Stimulated activated CD4-positive, alpha-beta T cell treated with anti-CD3 and anti-CD28 coated beads, TNF-alpha, amount 100 ng/mL, for 48 hours (primary cell): ENCODE results near the gene SPHKAP.
"Not testable (repeated sequence)": the region's sequence is repeated elsewhere in the genome, so short reads cannot be mapped to it uniquely, and the experiment has no call there.

Experiments
- DNase-seq, 3 donors: peaks; one replicate each; pipeline ENCODE4 v3.0.0-alpha.2; 2020; ENCODE audit warnings: low read depth in 3 of 3

The SPHKAP gene

DNA sequence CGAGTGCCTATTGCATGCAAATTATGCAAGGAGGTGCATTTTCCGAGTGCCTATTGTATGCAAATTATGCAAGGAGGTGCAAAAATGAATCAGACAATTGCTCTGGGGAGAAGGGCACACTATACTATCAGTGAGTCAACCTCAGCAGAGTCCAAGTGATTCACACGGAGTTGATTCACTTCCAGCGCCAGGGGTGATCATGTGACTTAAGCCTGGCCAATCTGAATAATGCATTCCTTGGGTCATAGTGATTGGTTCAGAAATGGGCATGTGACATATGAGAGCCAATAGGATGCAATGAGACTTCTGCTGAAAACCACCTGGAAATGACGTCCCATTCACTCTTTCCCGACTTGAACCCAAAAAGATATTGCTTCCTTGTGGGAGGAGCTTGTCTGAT is 157.9 kb downstream of the SPHKAP start:
- no peak for DNase-seq

DNA sequence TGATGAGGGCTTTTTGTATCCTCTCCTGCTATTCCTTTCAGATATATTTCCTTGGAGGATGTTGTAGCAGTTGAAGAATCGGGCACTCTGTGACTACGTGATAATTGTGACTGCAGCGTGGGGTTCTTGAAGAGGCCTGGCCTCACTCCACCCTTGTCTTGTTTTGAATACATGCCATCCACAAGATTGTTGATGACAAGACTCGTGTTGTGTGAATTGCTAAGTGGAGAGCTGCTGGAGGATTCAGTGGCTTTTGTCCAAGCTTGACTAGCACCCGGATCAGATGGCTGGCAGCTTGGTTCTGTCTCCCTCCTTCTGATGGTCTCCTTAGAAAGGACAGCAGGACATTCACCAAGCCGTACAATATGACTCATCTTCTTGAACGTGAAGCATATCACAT is 163.2 kb downstream of the SPHKAP start:
- DNase-seq = no peak

DNA sequence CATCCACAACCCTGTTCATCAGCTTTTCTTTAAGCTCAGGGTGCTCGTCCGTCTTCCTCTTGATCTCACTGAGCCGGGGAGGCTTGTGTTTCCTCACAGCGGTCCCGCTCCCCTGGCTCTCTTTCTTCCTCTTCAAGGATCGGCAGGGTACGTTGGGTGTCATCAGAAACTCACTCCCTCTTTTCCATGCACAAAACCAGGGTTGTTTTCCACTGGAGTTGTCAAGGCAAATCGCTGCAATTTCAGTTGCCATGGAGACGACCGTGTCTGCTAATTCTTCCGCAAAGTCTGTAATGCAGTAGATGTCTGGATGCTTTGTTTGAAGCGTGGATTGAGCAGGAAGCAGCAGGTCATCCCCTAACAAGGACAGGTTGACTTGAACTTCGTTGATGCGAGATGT is 163.7 kb downstream of the SPHKAP start:
- no peak for DNase-seq

- DNase-seq = no peak
Measured at GRCh38 chr2:228016402-228016801, 165.1 kb downstream of the SPHKAP start.

DNA sequence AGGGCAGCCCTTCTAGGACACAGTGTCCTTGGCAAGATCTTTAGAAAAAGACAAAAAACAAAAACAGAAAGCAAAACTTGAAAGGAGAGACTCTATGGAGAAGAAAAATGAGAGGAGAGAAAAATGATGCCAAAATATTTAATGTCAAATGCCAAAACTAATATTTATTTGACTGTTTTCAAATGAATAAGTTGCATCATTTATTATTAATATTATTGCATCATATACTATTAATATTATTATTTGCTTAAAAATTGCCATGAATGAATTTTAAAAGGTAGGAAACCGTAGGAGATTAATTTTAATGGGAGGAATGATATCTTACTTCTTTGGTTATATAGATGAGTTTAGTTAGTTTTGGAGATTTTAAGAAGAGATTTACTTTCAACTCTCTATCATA is 165.7 kb downstream of the SPHKAP start:
- DNase-seq = no peak

DNA sequence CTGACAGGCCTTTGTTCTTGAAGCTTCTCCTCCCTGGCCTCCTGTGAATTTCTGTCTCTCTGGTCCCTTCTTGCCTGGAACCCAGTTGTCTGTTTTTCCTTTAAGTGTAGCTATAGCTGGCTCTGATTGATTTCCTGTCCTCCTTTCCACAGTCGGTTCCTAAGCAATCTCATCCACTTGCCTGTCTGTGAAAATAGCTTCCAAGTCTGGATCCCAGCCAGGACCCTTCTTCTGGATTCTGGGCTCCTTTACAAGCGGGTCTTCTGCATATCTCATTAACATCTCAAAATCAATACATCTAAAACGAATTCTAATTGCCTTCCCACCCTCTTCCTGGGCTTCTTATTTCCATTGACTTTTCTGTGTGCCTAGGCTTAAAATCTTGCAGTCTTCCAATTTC is 185.1 kb downstream of the SPHKAP start:
- DNase-seq = no peak

DNA sequence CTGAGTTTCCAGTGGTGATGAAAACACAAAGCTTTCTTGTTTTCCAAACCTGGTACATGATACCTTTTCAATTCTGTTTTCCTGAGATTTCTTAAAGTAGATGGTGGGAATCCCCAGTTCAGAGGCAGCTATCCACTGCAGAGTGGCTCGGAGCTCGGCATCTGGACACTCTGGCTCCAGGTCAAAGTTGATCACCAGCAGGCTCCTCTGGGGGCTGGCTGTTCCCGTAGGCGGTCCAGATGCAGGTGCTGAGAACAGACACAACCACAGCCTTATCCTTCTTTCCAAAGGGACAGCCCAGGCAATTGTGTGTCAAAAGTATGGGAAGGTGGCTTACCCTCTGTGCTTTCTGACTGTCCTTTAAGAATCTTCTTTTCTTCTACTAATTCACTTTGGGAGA is 190.6 kb downstream of the SPHKAP start:
- no peak for DNase-seq

DNA sequence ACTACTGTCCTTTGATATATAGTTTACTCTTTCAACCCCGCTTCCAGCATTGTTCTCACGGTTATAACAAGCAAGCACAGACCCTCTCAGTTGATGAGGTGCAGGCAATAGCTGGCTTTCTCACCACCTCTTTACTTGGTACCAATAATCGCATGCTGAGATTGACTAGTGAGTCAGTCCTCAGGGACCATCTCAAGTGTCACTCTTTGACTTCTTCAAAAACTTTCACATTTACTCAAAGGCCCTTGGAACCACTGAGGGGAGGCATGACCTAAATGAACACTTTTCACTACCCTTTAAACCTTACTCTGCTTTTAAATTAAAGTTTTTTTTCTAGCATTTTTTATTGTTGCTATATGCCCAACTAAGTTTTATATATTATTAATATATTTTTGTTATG is 208.2 kb downstream of the SPHKAP start:
- DNase-seq = no peak

DNA sequence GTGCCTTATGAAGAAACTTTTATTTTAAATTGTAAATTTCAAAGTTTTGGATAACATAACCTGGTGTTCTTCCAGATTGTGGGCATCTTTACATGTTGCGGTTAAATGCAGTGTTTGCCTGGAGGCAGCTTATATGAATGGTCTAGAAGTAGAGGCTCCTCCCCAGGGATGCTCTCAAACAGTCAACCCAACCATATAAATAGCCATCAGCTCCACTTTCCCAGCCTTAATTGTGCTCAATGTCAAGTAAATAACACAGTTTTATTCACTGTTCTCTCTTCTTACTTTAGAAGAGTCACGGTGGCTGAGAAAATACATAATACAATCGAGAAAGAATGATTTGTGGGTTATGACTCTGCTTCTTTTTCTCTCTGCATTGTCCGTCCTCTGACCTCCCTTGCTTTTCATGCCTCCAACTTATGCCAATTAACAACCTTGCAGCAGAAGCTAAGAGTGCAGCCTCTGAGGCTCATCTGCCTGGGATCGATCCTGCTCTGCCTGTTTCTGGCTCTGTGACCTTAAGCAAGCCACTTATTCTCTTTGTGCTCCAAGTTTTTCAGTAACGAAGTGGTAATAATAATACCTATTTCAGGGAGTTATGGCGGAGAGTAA is 209.8 kb downstream of the SPHKAP start:
- DNase-seq = no peak

DNA sequence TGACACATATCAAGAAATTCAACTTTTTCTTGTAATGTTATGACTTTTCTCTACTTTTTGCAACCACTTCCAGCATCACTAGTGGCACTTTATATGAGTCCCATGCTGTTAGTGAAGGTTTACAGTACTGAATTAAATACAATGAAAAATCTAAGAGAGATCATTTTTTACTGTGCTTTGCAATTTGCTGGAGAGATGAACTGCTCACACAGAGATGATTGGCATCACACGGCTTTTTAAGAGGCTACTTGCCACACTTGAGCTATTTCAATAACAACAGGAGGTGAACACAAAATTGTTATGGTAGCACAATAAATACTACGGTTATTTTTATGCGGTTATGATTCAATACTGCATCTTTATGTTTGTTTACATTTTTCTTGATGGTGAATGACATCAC is 221.2 kb downstream of the SPHKAP start:
- no peak for DNase-seq

DNA sequence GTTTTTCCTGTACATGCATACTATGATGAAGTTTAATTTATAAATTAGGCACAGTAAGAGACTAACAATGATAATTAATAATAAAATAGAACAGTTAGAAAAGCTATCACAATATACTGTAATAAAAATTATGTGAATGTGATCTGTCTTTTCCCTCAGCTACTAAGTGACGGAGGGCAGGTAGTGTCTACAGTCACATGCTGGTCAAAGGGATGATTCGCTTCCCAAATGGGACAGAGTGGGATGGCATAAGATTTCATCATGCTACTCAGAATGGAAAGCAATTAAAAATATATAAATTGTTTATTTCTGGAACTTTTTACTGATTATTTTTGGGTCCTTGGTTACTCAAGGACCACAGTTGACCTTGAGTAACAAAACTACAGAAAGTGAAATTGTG is 238.5 kb downstream of the SPHKAP start:
- no peak for DNase-seq

GRCh38 chr2:227942021-227942420 is 239.5 kb downstream of the SPHKAP start:
- no peak for DNase-seq

DNA sequence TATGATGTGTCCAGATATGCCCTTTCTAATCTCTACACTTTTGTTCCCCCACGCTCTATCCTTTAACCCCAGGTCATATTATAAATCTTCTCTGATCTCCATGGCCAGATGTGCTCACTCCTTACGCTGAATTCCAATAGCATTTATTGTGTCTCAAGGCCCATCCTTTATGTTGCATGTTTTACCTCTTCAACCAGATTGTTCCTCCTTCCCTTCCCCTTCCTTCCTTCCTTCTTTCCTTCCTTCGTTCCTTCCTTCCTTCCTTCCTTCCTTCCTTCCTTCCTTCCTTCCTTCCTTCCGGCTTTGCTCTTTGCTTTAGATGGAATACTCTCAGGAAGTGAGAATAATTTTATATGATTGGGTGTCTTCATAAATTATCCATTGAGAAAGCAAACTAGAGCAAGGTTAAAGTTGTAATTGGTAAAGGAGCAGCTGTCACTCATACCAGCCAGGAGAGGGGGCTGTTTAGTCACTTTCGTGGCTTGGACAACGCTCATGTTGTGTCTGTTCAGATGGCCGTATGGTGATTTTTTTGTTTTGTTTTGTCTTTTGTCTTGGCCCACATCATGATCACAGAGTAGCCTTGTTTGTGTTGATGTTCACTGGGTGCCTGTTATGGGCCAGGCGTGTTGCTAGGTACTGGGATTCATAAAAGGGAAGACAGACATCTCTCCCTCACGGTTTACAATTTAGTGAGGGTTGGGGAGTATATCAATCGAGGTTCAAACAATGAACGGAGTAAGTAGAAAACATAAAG is 242.0 kb downstream of the SPHKAP start:
- no peak for DNase-seq

GRCh38 chr2:227936249-227936648 is 245.2 kb downstream of the SPHKAP start:
- not testable (repeated sequence) for DNase-seq

DNA sequence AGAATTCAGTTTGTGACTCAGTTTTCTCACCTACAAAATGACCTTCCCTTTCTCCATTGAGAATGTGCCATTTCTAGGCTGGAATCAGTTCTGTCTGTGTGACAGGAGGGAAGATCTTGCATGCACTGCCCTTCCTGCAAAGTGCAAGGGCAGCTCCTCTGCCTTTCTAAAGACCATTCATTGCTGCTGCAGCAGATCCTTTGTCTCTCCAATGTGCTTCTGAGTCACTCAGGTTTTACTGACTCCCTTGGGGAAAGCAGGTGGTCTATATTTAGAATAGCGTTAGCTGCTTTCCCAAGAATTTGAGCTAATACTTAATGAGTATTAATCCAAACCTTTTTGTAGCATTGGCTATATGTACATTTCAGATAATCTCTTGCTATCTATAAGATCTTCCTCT is 247.6 kb downstream of the SPHKAP start:
- DNase-seq = no peak

DNA sequence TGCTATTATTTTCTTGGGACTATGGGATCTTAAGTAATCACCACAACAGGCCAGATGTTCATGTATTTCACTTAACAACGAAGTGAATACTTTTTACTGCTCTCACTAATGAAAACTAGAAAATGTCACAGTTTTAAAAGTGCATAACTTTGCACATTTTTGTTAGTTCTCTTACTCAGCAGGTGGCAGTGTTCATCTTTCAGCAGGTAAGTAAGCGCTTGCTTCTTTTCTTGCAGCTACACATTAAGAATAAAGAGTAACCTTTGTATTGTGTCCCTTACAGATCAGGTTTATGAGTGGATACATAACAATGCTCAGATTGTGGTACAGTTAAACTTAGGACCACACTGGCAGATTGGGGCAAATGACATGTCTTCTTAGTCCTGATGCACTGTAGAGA is 249.1 kb downstream of the SPHKAP start:
- no peak for DNase-seq

- no peak for DNase-seq
Measured at GRCh38 chr2:227932001-227932400, 249.5 kb downstream of the SPHKAP start.
